Limb (tissue), 2 donors: ENCODE measurements around the gene AADAT.
"Not testable (repeated sequence)": the region's sequence is repeated elsewhere in the genome, so short reads cannot be mapped to it uniquely, and the experiment has no call there.

Source experiments
- DNase-seq, 2 donors: peaks; one replicate each; pipeline ENCODE4 v3.0.0-alpha.2; 2016; ENCODE audit errors: extremely low spot score in 2 of 2

AADAT gene

GRCh38 chr4:170090352-170091052 lies 746 bp upstream of the AADAT start:
- no peak for DNase-seq

- DNase-seq: peak; percentile 46 to 72
Measured at GRCh38 chr4:170089274-170089667, 485 bp downstream of the AADAT start.

GRCh38 chr4:170088716-170089115 lies 1.0 kb downstream of the AADAT start:
- DNase-seq: no peak

- DNase-seq: no peak
Measured at GRCh38 chr4:170087163-170087700, 2.5 kb downstream of the AADAT start.

- no peak for DNase-seq
Measured at GRCh38 chr4:170083541-170083940, 6.2 kb downstream of the AADAT start.

- DNase-seq: no peak
Measured at GRCh38 chr4:170080496-170080895, 9.3 kb downstream of the AADAT start.

- DNase-seq: no peak
Measured at GRCh38 chr4:170079981-170080380, 9.8 kb downstream of the AADAT start.

GRCh38 chr4:170071196-170071595 lies 18.6 kb downstream of the AADAT start:
- no peak for DNase-seq

- DNase-seq: no peak
Measured at GRCh38 chr4:170068438-170069128, 21.2 kb downstream of the AADAT start.

- DNase-seq: no peak
Measured at GRCh38 chr4:170059421-170059820, 30.3 kb downstream of the AADAT start.

- DNase-seq: no peak
Measured at GRCh38 chr4:170058826-170059225, 30.9 kb downstream of the AADAT start.

- no peak for DNase-seq
Measured at GRCh38 chr4:170057866-170058265, 31.9 kb downstream of the AADAT start.

GRCh38 chr4:170052919-170053318 lies 36.8 kb downstream of the AADAT start:
- DNase-seq: no peak

- DNase-seq: no peak
Measured at GRCh38 chr4:170051402-170051801, 38.4 kb downstream of the AADAT start.

- no peak for DNase-seq
Measured at GRCh38 chr4:170049766-170050165, 40.0 kb downstream of the AADAT start.

- peak; percentile 67 to 75 for DNase-seq
Measured at GRCh38 chr4:170047771-170048354, 41.9 kb downstream of the AADAT start.

- not testable (repeated sequence) for DNase-seq
Measured at GRCh38 chr4:170046156-170046555, 43.6 kb downstream of the AADAT start.

- no peak for DNase-seq
Measured at GRCh38 chr4:170040031-170040680, 49.6 kb downstream of the AADAT start.

- DNase-seq: no peak
Measured at GRCh38 chr4:170038769-170039168, 51.0 kb downstream of the AADAT start.

GRCh38 chr4:170038232-170038631 lies 51.5 kb downstream of the AADAT start:
- DNase-seq: no peak

GRCh38 chr4:170037481-170037880 lies 52.3 kb downstream of the AADAT start:
- DNase-seq: no peak

- no peak for DNase-seq
Measured at GRCh38 chr4:170035845-170036244, 53.9 kb downstream of the AADAT start.
